Activated CD4-positive, CD25-positive, alpha-beta regulatory T cell (primary cell): ENCODE data around the gene CCDC169.

Experiments
- DNase-seq, 4 experiments: peaks; one replicate each; lab custom pipeline; 2025; lab: John Stamatoyannopoulos, UW

CCDC169 gene

DNA sequence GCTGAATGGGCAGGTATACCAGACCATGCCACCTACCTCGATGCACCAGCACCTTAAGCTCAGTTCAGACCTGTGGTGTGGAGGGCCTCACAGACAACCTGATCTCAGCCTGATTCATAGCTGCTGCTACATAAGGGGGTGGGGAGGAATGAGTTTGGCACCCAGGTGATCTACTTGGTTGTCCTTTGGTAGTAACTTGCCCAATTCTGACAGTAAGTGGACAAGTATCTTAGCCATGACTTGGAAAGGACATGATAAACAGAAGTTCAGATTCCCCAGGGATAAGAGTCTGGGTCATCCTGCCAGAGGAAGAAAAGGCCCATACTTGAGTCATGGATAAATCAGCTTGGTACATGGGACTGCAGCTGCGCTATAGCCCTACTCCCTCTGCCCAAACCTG, 54.9 kb downstream of the CCDC169 start:
- no peak for DNase-seq

DNA sequence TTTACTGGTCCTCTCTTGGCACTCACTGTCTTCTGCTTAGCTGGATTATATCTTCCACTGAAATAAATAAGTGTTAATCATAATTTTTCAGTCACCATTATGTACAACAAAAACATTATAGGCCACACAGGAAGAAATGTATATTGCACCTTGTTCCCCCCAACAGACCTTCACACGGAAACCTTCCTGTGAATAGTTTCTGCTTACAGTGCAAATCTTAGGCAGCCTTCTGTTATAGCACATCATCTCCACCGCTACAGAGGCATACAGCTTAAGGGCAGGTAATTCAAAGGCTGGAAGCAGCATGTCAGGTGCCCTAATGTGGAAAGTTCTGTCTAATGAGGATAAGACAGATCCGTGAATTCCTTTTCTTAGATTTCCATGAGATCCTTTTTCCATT, 66.4 kb downstream of the CCDC169 start:
- DNase-seq: no peak

DNA sequence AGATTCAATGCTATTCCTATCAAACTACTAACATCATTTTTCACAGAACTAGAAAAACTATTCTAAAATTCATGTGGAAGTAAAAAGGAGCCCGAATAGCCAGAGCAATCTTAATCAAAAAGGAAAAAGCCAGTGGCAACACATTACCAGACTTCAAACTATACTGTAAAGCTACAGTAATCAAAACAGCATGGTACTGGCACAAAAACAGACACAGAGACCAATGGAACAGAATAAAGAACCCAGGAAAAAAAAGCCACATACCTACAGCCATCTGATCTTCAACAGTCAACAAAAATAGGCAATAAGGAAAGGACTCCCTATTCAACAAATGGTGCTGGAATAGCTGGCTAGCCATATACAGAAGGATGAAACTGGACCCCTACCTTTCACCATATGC, 72.9 kb downstream of the CCDC169 start:
- no peak for DNase-seq

DNA sequence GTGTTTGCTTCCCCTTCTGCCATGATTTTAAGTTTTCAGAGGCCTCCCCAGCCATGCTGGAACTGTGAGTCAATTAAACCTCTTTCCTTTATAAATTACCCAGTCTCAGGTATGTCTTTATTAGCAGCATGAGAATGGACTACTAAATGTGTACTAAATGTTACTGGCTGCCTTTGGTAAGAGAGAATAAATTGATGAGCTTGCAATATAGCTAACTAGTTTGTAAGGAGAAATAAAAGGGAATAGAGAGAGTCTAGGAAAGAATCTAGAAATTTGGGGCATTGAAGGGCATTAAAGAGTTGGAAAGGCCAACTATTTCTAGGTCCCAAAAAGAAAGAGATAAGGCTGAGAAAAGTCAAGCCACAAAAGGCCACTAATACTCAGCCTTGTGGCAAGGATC, 77.7 kb downstream of the CCDC169 start:
- DNase-seq: no peak

DNA sequence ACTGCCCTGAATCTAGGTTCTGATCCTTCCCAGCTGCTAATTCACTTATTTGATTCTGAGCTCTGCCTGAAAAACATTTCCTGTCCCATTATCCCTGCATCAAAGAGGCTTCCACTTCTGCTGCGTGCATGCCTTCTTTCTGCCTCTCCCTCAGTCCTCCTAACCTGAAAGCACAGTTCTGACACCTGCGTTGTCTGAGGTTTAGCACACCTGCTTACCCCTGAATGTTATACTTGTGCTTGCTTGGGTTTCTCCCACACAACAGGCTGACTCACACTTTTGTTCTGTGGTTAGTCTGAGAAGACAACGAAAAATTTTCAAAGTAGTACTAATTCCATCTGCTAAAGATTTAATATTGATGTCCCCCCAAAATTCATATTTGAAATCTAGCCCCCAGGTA, 80.2 kb downstream of the CCDC169 start:
- no peak for DNase-seq

DNA sequence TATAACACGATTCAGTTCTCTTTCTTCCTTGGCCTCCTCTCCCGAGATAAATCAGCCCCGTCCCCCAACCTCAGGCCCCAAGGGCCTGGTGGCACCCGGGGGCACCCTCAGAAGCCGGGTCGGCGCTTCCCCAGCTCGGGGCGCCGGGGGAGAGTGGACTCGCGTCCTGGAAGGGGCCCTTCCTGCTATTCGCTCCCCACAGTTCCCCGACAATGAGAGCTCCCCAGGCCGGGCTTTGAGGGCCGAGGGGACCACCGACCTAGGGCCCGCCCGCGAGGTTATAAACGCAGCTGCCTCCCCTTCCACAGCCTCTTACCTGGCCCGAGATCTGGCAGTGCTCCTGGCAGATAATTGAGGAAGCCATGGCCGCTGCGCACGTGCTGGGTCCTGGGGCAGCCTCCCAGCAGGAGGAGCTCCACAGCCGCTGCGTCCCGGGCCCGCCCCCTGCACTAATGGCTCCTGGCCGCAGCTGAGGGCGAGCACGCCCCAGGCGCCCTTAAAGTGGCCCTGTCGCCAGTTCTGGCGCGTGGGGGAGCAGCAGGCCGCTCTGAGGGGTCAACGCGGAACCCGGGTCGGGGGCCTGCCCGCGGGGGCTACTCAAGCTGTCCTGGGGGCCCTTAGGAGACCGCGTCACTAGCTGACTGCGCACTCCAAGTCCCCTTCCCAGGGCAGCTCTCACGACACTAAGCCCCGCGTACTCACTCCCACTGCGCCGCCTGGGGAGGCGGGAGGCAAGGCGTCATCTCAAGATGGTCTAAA, 83.3 kb downstream of the CCDC169 start, which contains the start of gene SOHLH2:
SOHLH2 (minus strand) TSS at position 394 of the 759 bp plus-strand sequence; CDS start at position 364, 30 bp downstream.
- no peak for DNase-seq

DNA sequence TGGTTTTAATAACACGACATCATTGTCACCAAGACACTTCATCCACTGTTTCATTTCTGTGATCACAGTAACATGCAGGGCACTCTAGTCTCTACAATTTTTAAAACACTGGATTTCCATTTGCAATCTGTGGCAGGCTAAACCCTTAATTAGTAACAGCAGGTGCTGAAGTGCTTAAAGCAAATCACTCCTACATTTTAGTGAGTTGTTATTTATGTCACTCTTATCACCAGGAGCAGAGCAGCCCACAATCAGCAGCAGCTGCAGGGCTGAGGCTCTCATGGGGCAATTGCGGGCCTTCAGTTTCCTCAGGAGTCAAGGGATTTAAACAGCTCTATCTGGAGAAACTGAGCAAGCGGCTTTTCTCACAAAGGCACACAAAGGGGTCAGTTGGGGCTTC, 84.8 kb downstream of the CCDC169 start:
- DNase-seq: no peak

DNA sequence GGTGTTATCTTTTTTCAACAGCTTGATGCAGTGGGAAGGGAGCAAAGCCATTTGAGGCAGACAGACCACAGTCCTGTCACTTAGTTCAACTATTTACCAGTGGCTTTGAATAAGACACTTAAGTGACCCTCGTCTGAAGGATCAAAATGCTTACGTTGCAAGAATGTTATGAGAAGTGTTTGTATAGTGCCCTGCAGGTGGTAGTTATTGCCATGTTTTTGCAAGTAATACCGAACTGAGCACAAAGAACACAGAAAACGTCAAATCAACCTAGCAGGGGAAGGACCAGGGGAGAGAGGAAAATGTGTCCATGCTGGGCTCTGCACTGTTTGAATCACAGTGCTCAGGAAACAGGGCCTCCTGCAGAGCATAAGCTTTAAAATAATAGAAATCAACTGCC, 86.0 kb downstream of the CCDC169 start:
- no peak for DNase-seq

DNA sequence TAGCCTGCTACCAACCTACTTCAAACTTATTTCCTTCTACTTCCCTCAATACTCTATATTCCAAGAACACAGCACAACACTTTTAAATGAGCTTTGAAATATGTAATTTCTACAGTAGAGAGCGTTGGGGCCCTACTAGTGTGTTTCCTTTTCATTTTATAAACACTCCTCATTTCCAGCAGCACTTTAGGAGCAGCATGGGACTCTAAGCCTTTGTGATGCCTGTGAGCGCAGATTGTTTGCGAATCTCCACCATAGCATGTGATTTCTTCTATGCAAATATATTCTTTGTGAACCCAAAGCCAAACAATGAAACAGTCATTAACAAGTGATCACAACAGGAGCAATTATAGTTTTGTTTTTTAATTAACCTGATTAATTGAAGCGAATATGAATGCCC, 86.9 kb downstream of the CCDC169 start:
- no peak for DNase-seq

DNA sequence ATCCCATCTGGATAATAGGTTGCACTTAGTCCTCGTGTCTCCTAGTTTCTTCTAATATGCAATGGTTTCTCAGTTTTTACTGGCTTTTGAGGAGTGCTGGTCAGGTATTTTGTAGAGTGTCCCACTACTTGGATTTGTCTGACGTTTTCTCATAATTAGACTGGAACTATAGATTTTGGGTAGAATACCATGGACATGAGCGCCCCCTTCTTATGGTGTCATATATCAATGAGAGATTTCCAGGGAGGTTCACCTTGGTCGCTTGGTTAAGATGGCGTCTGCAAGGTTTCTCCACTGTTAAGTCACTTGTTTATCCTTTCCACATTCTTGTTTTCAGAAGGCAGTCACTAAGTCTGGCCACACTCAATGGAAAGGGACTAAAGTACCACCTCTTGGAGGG, 89.9 kb downstream of the CCDC169 start:
- no peak for DNase-seq

DNA sequence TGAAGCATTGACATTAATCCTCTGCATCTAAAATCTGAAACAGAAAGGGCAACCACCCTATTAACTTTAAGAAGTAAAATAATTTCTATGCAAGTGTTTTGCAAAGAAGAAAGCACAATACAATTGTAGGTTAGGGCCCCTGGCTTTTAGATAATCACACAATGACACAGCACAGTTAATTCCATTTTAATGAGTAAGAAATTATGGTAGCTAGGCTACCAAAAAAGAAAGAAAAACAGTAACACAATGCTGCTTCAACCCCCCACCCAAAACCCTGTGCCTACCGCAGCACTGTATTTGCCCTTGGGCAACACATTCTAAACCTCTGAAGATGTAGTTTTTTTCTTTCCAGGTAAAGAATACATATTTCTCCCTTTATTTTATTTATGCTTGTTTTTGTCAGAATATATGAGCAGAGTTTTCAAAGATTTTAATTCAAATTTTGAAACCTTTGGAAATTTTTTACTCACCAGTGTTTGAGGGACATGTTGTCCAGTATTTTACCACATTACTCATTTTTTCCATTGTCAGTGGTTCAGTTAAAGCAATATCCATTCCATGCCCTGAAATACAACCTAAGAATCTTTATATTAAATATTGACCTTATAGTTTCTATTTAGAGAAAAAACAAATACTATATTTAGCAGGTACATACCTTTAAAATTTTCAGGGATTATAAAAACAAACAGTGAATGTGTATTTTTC, 104.3 kb downstream of the CCDC169 start:
- DNase-seq: no peak

DNA sequence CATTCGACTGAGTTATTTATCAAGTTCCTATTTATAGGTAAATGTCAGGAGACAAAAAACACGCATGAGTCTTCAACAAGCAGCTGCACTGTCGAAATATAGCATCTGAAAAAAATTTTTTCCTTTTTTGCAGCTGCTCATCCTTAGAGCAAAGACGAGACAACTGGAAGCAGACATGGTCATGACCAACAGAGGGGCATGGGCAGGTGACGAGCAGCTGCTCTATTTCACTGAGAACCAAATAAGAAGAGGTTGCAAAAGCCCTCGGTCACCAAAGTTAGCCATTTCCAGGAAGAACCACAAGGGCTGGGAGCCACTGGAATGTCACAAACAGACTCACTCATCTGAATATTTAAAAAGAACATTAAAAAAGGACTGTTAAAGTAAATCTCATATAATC, 105.4 kb downstream of the CCDC169 start:
- no peak for DNase-seq

DNA sequence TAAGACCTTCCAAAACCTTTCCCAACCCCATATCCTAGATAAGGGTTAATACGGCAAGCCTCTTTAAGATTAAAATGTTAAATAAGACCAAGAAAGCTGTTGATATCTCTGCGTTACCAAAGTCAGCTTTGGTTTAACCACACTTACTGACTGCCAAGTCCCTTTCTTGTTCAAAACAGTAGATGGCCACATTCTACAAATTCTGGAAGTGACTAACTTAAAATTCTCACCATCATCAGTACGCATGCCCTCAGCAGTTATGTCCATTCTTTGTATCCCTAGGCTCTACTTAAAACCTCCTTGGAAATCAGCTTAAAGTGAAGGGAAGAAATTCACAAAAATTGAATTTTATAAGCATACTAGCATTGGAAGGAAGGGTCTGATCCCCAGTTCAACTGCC, 106.8 kb downstream of the CCDC169 start:
- DNase-seq: no peak

DNA sequence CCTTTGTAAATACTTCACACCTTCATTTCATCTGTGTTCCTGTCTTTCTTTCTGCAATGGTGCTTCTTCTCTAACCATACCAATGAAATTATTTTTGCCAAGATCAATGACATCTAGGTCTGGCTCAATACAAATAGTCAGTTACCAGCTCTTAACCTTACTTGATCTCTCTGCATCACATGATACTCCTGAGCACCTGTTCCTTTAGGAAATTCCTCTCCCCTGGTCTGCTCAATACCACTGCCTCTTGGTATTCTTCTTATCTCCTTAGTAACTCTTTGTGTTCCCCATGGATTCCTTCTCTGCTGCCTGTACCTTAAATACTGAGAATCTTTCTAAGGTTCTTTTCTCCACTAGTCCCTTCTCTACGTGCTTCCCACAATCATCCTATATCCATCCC, 109.2 kb downstream of the CCDC169 start:
- no peak for DNase-seq

DNA sequence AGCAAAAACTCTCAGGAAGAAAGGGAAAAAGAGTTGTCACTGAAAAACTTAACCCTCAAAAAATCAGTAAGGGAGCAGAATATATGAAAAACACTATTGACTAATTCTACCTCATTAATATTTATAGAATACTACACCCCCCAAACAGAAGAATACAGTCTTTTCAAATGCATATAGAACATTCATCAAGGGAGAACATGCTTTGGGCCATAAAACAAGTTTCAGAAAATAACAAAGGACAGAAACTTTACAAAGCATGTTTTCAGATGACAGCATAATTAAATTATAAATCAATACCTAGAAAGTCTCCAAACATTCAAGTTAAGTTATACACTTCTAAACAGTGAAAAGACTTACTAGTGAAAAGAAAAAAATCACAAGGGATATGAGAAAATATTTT, 113.7 kb downstream of the CCDC169 start:
- DNase-seq: no peak
